ENCODE results near the gene ATP5F1B.
"Not testable (repeated sequence)": the region's sequence is repeated elsewhere in the genome, so short reads cannot be mapped to it uniquely, and the experiment has no call there.

The ATP5F1B gene

DNA sequence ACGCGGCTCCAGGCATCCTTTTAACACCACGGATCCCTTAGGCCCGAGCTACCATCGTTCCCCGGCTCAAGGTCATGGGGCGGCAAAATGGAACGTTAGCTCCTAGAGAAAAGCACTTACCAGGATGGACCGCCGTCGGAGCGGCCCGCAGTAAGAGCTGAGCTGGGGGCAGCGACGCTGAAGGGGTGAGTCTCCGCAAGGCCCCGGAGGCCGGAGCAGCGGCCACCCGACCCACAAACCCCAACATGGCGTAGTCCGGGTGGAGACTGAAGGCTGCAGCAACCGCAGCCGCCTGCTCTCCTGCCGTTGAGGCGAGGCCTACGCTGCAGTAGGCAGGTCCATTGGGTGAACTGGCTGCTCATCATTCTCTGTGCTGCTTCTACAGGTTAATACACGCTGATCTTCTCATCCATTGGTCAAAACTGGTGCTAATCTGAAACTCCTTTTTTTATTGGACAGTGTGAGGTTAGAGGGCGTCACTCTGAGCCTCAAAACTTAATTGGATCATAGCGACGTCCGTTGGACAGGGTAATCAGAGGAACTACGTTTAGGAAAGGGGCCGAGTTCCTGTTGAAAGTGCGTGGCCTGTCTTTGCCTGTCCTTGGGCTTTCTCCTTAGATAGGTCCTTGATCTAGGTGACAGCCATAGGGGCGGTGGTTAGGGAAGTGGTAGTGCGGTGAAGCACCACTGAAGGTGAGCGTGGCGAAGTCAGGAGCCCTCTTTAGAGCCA lies at the start of gene ATP5F1B:
Gene ATP5F1B, minus strand, starts transcription at position 268 of the 730 bp plus-strand sequence. Its CDS starts 21 bp downstream, at position 247.
- peak; percentile 99 to 100 for DNase-seq

DNA sequence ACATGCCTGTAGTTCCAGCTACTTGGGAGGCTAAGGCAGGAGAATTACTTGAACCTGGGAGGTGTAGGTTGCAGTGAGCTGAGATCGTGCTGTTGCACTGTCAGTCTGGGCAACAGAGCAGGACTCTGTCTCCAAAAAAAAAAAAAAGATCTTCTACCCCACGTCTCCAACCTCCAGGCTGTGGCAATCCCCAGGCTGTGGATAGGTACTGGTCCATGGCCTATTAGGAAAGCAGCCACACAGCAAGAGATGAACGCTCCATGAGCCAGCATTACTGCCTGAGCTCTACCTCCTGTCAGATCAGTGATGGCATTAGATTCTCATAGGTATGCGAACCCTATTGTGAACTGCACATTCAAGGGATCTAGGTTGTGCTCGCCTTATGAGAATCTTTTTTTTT lies 48.4 kb upstream of the ATP5F1B start:
- no peak for DNase-seq

DNA sequence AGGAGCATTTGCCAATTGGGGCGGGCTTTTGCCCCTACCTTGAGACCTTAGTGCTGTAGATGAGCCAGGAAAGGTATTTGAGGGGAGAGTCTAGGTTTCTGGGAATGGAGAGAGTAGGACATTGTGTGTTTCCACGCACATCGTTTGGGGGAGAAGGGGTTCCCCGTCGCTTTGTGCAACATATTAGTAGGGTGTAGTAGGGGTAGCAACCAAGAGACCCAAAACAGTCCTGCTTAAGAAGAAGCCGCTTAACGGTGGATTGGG lies 43.0 kb upstream of the ATP5F1B start:
- DNase-seq: no peak

DNA sequence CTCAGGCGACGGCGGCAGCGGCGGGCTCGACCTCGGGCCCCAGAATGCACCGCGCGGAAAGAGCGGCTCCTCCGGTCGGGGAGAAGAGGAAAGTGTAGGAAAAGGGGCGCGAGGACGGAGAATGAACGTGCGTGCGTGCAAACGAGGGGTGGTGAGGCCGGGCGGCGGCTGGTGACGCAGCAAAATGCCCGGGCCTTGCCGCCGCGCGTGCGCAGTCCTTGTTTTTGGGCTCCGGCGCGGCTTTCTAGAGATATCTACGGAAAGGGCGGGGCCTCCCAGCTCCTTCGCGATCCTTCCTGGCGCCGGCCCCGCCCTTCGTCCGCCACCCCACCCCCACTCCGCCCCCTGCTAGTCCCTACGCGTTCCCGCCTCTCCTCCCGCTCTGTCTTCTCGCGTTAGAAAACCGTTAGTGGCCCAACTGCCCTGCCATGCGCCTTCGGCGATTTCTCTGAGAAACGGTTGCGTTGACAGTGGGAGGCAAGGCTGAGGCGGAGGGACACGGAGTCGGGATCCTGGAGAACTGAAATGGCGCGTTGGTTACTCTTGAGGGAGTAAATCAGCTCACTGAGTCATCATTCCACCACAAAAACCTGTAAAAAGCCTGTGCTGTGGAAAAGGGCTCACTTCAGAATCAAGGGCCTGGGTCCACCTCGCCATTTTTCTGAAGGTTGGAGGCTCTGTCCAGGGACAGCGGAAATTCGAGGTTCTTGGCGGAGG lies 42.5 kb upstream of the ATP5F1B start, which contains the start of gene PTGES3:
Gene PTGES3, minus strand, starts transcription at position 156 of the 717 bp plus-strand sequence. CDS start 285 bp downstream, outside the sequence.
- DNase-seq: peak; percentile 97 to 98

DNA sequence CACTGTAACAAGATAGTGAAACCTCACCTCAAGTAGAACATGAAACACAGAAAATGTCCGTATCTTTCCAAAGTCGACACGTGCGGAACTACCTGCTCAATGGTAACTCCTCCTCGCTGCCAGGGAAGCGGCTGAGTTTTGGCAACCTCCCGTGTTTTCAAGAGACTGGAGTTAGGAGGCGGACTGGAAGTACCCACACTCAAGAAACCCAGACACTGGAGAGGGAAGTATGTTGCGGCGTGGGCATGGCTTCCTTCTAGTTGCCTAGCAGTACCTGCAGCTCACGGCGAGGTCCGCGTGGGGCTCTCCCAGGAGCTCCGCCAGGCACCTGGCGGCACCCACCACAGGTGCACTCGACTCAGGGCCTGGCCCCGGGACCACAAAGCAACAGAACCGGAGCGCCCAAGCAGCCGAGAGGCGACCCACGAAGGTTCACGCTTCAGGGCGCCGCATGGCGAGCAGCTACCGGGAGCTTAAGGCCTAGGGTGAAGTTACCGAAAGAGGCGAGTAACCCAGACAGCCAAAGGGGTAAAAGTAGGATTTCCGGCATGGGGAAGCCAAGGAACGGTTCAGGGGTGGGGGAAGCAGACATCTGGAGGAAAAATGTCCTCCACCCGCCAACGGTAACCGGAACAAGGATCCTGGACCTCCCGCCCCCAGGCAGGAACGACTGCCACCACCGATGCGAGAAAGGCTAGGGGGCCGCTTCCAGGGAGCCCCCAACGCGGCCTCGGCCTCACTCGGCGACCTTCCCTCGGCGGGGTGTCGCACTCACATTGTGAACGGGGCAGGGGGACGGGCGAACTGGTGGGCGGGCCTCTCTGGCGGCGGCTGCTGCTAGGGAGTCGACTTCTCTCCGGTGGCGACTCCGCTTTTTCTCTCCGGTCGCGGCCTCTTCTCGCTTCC lies 41.7 kb upstream of the ATP5F1B start:
- DNase-seq: peak; percentile 58 to 73

GRCh38 chr12:56684745-56685359 lies 39.1 kb upstream of the ATP5F1B start:
- no peak for DNase-seq

- DNase-seq: no peak
Measured at GRCh38 chr12:56682323-56682722, 36.5 kb upstream of the ATP5F1B start.

- DNase-seq: no peak
Measured at GRCh38 chr12:56679883-56680575, 34.2 kb upstream of the ATP5F1B start.

- no peak for DNase-seq
Measured at GRCh38 chr12:56678852-56679251, 33.1 kb upstream of the ATP5F1B start.

GRCh38 chr12:56677680-56678079 lies 31.9 kb upstream of the ATP5F1B start:
- no peak for DNase-seq

DNA sequence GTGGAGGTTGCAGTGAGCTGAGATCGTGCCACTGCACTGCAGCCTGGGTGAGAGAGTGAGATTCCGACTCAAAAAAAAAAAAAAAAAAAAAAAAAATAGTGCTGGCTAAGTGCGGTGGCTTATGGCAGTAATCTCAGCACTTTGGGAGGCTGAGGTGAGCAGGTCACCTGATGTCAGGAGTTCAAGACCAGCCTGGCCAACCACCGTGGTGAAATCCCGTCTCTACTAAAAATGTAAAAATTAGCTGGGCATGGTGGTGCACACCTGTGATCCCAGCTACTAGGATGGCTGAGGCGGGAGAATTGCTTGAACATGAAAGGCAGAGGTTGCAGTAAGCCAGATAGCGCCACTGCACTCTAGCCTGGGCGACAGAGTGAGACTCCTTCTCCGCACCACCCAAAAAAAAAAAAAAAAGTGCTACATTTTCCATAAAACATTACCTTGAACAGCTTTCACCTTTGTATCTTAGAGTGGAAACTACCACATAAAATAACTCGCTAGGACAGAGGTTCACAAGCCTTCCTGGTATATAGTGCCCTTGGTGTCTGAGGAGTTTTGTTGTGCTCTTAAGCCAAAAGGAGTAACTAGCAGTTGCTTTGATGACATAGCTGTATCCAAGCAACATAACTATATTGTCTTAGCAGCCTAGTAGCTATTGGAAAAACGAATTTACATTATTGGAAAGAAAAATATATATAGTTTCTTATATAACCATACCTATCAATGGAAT lies 31.2 kb upstream of the ATP5F1B start:
- DNase-seq: no peak

DNA sequence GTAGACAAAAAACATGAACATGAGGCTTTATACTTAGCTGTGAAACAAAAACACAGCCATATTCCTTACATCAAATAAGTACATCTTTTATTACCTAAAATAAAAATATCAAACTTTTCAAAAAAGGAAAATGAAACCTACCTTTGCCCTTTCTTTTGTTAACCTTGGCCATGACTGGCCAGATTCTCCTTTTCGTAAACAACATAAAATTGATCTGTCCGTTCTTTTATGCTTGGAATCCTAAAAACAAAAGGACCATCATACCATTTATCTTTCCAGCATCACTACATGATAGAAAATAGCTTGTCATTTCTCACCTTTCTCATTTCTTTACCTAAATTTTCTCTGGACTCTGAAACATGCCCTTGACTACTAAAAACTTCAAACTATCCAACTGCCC lies 25.8 kb upstream of the ATP5F1B start:
- no peak for DNase-seq

- no peak for DNase-seq
Measured at GRCh38 chr12:56670836-56671235, 25.1 kb upstream of the ATP5F1B start.

DNA sequence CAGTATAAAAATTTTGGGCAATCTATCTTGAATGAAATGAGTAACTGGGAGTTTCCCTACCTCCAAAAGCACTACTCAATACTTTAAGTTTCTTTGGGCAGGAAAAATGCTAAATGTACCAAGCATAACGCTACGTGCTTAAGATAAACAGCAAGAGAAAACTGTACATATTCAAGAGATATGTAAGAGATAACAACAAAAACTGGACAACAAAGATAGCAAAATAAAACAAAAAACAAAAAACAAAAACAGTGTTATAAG lies 22.3 kb upstream of the ATP5F1B start:
- DNase-seq: no peak

GRCh38 chr12:56661979-56662638 lies 16.3 kb upstream of the ATP5F1B start:
- no peak for DNase-seq

GRCh38 chr12:56661560-56661959 lies 15.8 kb upstream of the ATP5F1B start:
- no peak for DNase-seq

DNA sequence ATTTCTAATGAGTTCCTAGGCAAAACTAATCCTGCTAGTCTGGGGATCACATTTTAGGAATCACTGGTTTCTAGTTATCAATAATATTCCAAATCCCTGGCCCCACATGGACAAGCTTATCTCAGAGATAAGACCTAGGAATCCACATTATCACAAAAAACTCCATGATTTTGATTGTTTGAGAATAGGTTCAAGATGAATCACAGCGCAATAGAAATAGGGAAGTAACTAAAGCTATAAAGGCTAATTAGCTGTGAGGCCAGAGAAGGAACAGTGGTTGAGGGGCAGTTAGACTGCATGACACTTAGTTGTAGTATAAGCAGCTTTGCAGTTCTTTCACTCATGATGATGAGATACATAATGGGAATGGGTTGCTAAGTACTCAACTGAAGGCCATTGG lies 13.1 kb upstream of the ATP5F1B start:
- DNase-seq: no peak

- DNase-seq: no peak
Measured at GRCh38 chr12:56657416-56658379, 11.9 kb upstream of the ATP5F1B start.

DNA sequence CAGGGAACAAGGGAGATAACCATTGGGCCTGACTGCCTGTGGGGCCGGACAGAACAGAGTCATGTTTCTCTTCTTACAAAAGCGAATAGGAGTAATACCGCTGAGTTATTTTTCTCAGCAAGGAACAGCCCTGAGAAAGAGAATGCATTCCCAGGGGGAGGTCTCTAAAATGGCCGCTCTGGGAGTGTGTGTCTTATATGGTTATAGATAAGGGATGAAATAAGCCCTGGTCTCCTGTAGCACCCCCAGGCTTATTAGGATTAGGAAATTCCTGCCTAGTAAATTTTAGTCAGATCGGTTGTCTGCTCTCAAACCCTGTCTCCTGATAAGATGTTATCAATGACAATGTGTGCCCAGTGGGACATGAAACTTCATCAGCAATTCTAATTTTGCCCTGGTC lies 8.0 kb upstream of the ATP5F1B start:
- not testable (repeated sequence) for DNase-seq

GRCh38 chr12:56648023-56648422 lies 2.2 kb upstream of the ATP5F1B start:
- DNase-seq: not testable (repeated sequence)
